Lung (tissue), 12 donors: ENCODE measurements around the gene IFT25. TPM values are rescaled to one million over a fixed set of nuclear protein-coding genes. Genes with fewer than 3 reads are reported as not detected.

ENCODE experiments used
- ATAC-seq: fragments of 200-7000 bp; cut with Tn5 transposase; one replicate; pipeline ENCODE4 v1.9.1; 2020; ENCODE audit warnings: moderate number of reproducible peaks; ENCODE audit not compliant: insufficient read depth, low FRiP score
- DNase-seq, 3 donors: peaks; one replicate each; pipeline ENCODE4 v3.0.0-alpha.2; 2013 to 2017
- H3K27ac ChIP-seq, 2 donors: one replicate each; pipeline ENCODE4 v1.5.1; 2013; ENCODE audit warnings: mild to moderate bottlenecking in 2 of 2, moderate library complexity in 2 of 2, control low read depth in 1 of 2, inconsistent platforms in 1 of 2, low read depth in 1 of 2, low read length in 1 of 2
- H3K27me3 ChIP-seq, 3 donors: one replicate each; pipeline ENCODE4 v1.5.1; 2013; ENCODE audit warnings: low read length in 2 of 3; ENCODE audit not compliant: control insufficient read depth in 3 of 3, insufficient read depth in 3 of 3
- H3K36me3 ChIP-seq, 4 donors: one replicate each; pipeline ENCODE4 v1.5.1; 2013; ENCODE audit warnings: low read length in 4 of 4, mild to moderate bottlenecking in 1 of 4, moderate library complexity in 1 of 4; ENCODE audit not compliant: control insufficient read depth in 4 of 4, insufficient read depth in 4 of 4
- H3K4me1 ChIP-seq, 5 donors: one replicate each; pipeline ENCODE4 v1.5.1; 2013; ENCODE audit warnings: low read length in 5 of 5, mild to moderate bottlenecking in 2 of 5, moderate library complexity in 1 of 5; ENCODE audit not compliant: control insufficient read depth in 5 of 5, insufficient read depth in 5 of 5
- H3K4me3 ChIP-seq: one replicate; pipeline ENCODE4 v1.5.1; 2013; ENCODE audit warnings: mild to moderate bottlenecking, control low read depth, moderate library complexity
- H3K9ac ChIP-seq, 2 donors: one replicate each; pipeline ENCODE4 v1.5.1; 2013; ENCODE audit warnings: low read length in 2 of 2, control low read depth in 1 of 2; ENCODE audit not compliant: insufficient read depth in 1 of 2
- H3K9me3 ChIP-seq, 4 donors: one replicate each; pipeline ENCODE4 v1.5.1; 2013; ENCODE audit warnings: low read length in 3 of 4, mild to moderate bottlenecking in 1 of 4, moderate library complexity in 1 of 4; ENCODE audit not compliant: control insufficient read depth in 4 of 4, insufficient read depth in 3 of 4
- WGBS, 2 donors: extraction: QIAGEN DNeasy Blood & Tissue Kit; methylation state at CpG; one replicate each; pipeline ENCODE4 v1.1.7; 2013; 5-methylcytosine and 5-hydroxymethylcytosine counted together
- polyA plus RNA-seq, 2 donors: library from polyadenylated mRNA; stranded (reverse); fragments of 200-250 nt; gene quantifications; one replicate each; pipeline ENCODE4 v1.2.1, GENCODE V29; 2013
- total RNA-seq, 2 donors: library from RNA; depleted of rRNA in 1 of 2; stranded (reverse); fragments of >200 nt in 1 of 2; gene quantifications; one replicate each; pipeline ENCODE4 v1.2.1, GENCODE V29; 2014 to 2021
- TF ChIP-seq, protein P1 (sequence below): IDR thresholded peaks from 2 replicates; pipeline ENCODE4 v1.5.1; 2012; ENCODE audit warnings: mild to moderate bottlenecking; ENCODE audit errors: control extremely low read depth, extremely low read depth
- donor health status: control.
- donor health status: control.
- donor health status: Bipolar disorder and iron deficiency.
- donor health status: healthy.
- donor health status: DM: yes; HTN: yes; CAD: no.

The IFT25 gene
- total and polyA plus RNA-seq, 4 donors = 18.2 to 46.1 (median 31.6) TPM

DNA sequence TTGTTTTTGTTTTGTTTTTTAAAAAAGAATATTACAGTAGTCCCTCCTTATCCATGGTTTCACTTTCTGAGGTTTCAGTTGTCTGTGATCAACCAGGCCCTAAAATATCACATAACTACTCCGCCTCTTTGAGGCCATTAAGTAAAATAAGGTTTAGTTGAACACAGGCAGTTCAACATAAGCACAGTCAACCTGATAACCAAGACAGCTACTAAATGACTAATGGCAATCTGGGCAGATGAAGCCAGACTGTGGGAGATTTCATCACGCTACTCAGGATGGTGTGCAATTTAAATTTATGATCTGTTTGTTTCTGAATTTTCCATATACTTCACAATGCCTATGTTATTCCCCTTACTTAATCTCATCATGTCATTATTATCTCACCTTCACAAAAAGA, 42.4 kb upstream of the IFT25 start:
- 86 to 89% methylated on average over 2 of the region's 2 CpGs for WGBS, 2 donors
- TF ChIP-seq, protein P1, sequence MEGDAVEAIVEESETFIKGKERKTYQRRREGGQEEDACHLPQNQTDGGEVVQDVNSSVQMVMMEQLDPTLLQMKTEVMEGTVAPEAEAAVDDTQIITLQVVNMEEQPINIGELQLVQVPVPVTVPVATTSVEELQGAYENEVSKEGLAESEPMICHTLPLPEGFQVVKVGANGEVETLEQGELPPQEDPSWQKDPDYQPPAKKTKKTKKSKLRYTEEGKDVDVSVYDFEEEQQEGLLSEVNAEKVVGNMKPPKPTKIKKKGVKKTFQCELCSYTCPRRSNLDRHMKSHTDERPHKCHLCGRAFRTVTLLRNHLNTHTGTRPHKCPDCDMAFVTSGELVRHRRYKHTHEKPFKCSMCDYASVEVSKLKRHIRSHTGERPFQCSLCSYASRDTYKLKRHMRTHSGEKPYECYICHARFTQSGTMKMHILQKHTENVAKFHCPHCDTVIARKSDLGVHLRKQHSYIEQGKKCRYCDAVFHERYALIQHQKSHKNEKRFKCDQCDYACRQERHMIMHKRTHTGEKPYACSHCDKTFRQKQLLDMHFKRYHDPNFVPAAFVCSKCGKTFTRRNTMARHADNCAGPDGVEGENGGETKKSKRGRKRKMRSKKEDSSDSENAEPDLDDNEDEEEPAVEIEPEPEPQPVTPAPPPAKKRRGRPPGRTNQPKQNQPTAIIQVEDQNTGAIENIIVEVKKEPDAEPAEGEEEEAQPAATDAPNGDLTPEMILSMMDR = no peak
- Histone ChIP-seq H3K9ac (no peak overlapping the region), H3K36me3 (no peaks in the 10 kb centered on the region), H3K27me3 (no peaks in the 10 kb centered on the region), H3K27ac (no peak overlapping the region), H3K9me3 (no peaks in the 10 kb centered on the region), H3K4me1 (no peaks in the 10 kb centered on the region), H3K4me3 (no peak overlapping the region)
- no peak for DNase-seq
- no peak for ATAC-seq

DNA sequence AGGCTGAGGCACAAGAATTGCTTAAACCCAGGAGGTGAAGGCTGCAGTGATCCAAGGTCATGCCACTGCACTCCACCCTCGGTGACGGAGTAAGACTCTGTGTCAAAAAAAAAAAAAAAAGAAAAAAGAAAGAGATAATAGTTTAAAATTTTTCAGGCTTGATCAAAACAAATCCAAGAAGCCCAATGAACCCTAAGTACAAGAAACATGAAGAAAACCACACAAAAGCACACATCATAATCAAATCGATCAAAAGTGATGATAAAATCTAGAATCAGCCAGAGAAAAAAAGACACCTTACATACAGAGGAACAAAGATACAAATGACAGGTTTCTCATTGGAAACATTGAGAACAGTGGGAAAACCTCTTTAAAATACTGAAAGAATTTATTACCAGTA, 41.0 kb upstream of the IFT25 start:
- no peak for DNase-seq
- 91 to 96% methylated on average over 3 of the region's 3 CpGs for WGBS, 2 donors

DNA sequence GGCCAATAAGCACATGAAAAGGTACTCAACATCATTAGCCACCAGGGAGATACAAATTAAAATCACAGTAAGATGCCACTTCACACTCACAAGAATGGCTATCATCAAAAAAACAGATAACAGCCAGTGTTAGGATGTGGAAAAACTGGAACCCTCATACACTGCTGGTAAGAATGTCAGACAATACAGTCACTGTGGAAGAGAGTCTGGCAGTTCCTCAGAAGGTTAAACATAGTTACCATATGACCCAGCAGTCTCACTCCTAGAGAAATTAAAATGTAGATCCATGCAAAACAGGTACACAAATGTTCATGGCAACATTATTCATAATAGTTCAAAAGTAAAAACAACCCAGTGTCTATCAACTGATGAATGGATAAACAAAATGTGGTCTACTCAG, 39.2 kb upstream of the IFT25 start:
- no peaks in the 10 kb centered on the region for H3K27me3 ChIP-seq
- peaks cover 0 to 9% (median 0%) of the 10 kb centered on the region in 5 donors for H3K4me1 ChIP-seq
- DNase-seq (no peak), ATAC-seq (no peak)
- no peak overlapping the region for H3K4me3 ChIP-seq
- no peak overlapping the region for H3K27ac ChIP-seq
- no peaks in the 10 kb centered on the region for H3K9me3 ChIP-seq
- no peak overlapping the region for H3K9ac ChIP-seq
- no peaks in the 10 kb centered on the region for H3K36me3 ChIP-seq
- TF ChIP-seq, protein P1 = no peak

More for the DNA sequence above, 41.0 kb upstream of the IFT25 start:
- Histone ChIP-seq H3K4me1 (peaks cover 0 to 9% (median 0%) of the 10 kb centered on the region in 5 donors), H3K27ac (no peak overlapping the region), H3K9me3 (no peaks in the 10 kb centered on the region), H3K9ac (no peak overlapping the region), H3K27me3 (no peaks in the 10 kb centered on the region), H3K4me3 (no peak overlapping the region), H3K36me3 (no peaks in the 10 kb centered on the region)
- no peak for ATAC-seq
- TF ChIP-seq, protein P1 = no peak

DNA sequence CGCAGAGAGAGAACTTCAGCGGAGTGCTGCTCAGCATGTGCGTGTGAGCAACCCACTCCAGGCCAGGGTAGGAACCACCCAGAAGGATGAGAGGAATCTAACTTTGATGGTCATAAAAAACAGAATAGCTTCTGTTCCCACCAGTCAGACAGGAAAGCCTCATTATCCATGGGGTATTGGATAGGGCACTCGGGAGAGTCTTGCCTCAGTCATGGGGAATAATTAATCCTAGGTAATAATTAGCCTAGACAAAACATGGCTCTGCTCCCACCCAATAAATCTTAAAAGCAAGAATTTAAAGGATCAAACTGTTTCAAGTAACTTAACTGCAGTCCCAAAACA, 37.2 kb upstream of the IFT25 start:
- Histone ChIP-seq H3K27ac (no peak overlapping the region), H3K36me3 (no peaks in the 10 kb centered on the region), H3K4me1 (peaks cover 0 to 9% (median 0%) of the 10 kb centered on the region in 5 donors), H3K9ac (peak overlapping the region; percentile 30 to 56), H3K9me3 (no peaks in the 10 kb centered on the region), H3K4me3 (no peak overlapping the region), H3K27me3 (no peaks in the 10 kb centered on the region)
- TF ChIP-seq, protein P1 = no peak
- DNase-seq = no peak
- 45 to 79% methylated on average over 4 of the region's 4 CpGs for WGBS, 2 donors
- ATAC-seq = no peak
